Effector memory CD8-positive, alpha-beta T cell (primary cell): ENCODE data around the gene APEX1.

ENCODE experiments used
- ATAC-seq: fragments of 150-1000 bp; cut with Tn5 transposase; replicated peaks from 2 replicates; pipeline ENCODE4 v1.10.0; 2021; ENCODE audit warnings: mild to moderate bottlenecking, moderate library complexity
- DNase-seq, 3 experiments: peaks; one replicate each; pipeline ENCODE4 v3.0.0; 2021
- H3K27ac Mint-ChIP-seq, 2 donors: one replicate each; pipeline ENCODE4 v1.8.0; 2022; ENCODE audit warnings: mild to moderate bottlenecking in 2 of 2, mixed read lengths in 2 of 2, moderate library complexity in 2 of 2
- H3K27me3 Mint-ChIP-seq, 2 donors: one replicate each; pipeline ENCODE4 v1.8.0; 2022; ENCODE audit warnings: mixed read lengths in 2 of 2
- H3K36me3 Mint-ChIP-seq: one replicate; pipeline ENCODE4 v1.8.0; 2022; ENCODE audit warnings: mild to moderate bottlenecking, moderate library complexity, mixed read lengths; ENCODE audit not compliant: insufficient read depth
- H3K4me1 Mint-ChIP-seq, 2 donors: one replicate each; pipeline ENCODE4 v1.8.0; 2022; ENCODE audit warnings: low read depth in 2 of 2, mixed read lengths in 2 of 2
- H3K4me3 Mint-ChIP-seq, 2 donors: one replicate each; pipeline ENCODE4 v1.8.0; 2022; ENCODE audit warnings: mild to moderate bottlenecking in 2 of 2, mixed read lengths in 2 of 2, moderate library complexity in 2 of 2
- H3K9me3 Mint-ChIP-seq, 2 donors: one replicate each; pipeline ENCODE4 v1.8.0; 2022; ENCODE audit warnings: mixed read lengths in 2 of 2
- total RNA-seq, 9 experiments: gene quantifications; one replicate each; lab custom pipeline; 2026; lab: John Stamatoyannopoulos, UW

APEX1 gene
- 47.5 to 180 (median 77.5) reads per million in 9 experiments for total RNA-seq

- H3K36me3 Mint-ChIP-seq = peaks cover 46% of the 10 kb centered on the region
- ATAC-seq (peak; percentile 81), DNase-seq (peak; percentile 96 to 98 (median 97))
- H3K4me1 Mint-ChIP-seq = peaks cover 10 to 14% of the 10 kb centered on the region in 2 donors
- no peak within 1 kb of the TSS for H3K27ac Mint-ChIP-seq
- no peak within 1 kb of the TSS for H3K4me3 Mint-ChIP-seq
- H3K9me3 Mint-ChIP-seq = no peaks in the 10 kb centered on the region
- no peaks in the 10 kb centered on the region for H3K27me3 Mint-ChIP-seq
These were observed at the start of gene APEX1, which contains the start of gene OSGEP for GRCh38 chr14:20454516-20455354. TSS of gene APEX1 (plus strand) at chr14:20455226. CDS start at chr14:20455646, 420 bp downstream. TSS of gene OSGEP (minus strand) at chr14:20454812. CDS start at chr14:20454683, 129 bp downstream.

GRCh38 chr14:20409226-20409625, 45.8 kb upstream of the APEX1 start:
- ATAC-seq (no peak), DNase-seq (no peak)
- Mint-ChIP-seq H3K36me3 (peaks cover 35% of the 10 kb centered on the region), H3K9me3 (no peaks in the 10 kb centered on the region), H3K27ac (peak overlapping the region; percentile 2 to 47), H3K27me3 (no peaks in the 10 kb centered on the region), H3K4me3 (no peak overlapping the region), H3K4me1 (peaks cover 35 to 54% of the 10 kb centered on the region in 2 donors)

GRCh38 chr14:20412411-20412810, 42.6 kb upstream of the APEX1 start:
- Mint-ChIP-seq H3K27me3 (no peaks in the 10 kb centered on the region), H3K9me3 (no peaks in the 10 kb centered on the region), H3K4me3 (peak overlapping the region; percentile 88 to 94), H3K36me3 (peaks cover 7% of the 10 kb centered on the region), H3K27ac (peak overlapping the region; percentile 94 to 98), H3K4me1 (peaks cover 28 to 50% of the 10 kb centered on the region in 2 donors)
- DNase-seq (no peak), ATAC-seq (peak; percentile 58)

GRCh38 chr14:20412876-20413743, 41.9 kb upstream of the APEX1 start, which contains the start of gene TEP1:
TSS of gene TEP1 (minus strand) at chr14:20413501. CDS start at chr14:20408439, 5,062 bp downstream.
- peak within 1 kb of the TSS; percentile 88 to 94 for H3K4me3 Mint-ChIP-seq
- DNase-seq (peak; percentile 56 to 67 (median 59)), ATAC-seq (peak; percentile 71)
- no peaks in the 10 kb centered on the region for H3K9me3 Mint-ChIP-seq
- peaks cover 24 to 45% of the 10 kb centered on the region in 2 donors for H3K4me1 Mint-ChIP-seq
- H3K36me3 Mint-ChIP-seq = peaks cover 5% of the 10 kb centered on the region
- no peaks in the 10 kb centered on the region for H3K27me3 Mint-ChIP-seq
- H3K27ac Mint-ChIP-seq = peak within 1 kb of the TSS; percentile 94 to 98

GRCh38 chr14:20413744-20414082, 41.3 kb upstream of the APEX1 start:
- Mint-ChIP-seq H3K36me3 (peaks cover 5% of the 10 kb centered on the region), H3K27me3 (no peaks in the 10 kb centered on the region), H3K4me3 (peak overlapping the region; percentile 88 to 94), H3K4me1 (peaks cover 24 to 42% of the 10 kb centered on the region in 2 donors), H3K27ac (peak overlapping the region; percentile 94 to 98), H3K9me3 (no peaks in the 10 kb centered on the region)
- DNase-seq = peak; percentile 8 to 19 (median 12)
- ATAC-seq = peak; percentile 14

- Mint-ChIP-seq H3K9me3 (no peaks in the 10 kb centered on the region), H3K27ac (peak overlapping the region in 1 of 2 donors; percentile 15), H3K4me3 (no peak overlapping the region), H3K36me3 (peaks cover 5% of the 10 kb centered on the region), H3K27me3 (no peaks in the 10 kb centered on the region), H3K4me1 (peaks cover 18 to 31% of the 10 kb centered on the region in 2 donors)
- peak; percentile 32 to 52 (median 36) for DNase-seq
- ATAC-seq = peak; percentile 18
These were observed 39.2 kb upstream of the APEX1 start for GRCh38 chr14:20415782-20416206.

GRCh38 chr14:20416223-20416622, 38.8 kb upstream of the APEX1 start:
- ATAC-seq = no peak

GRCh38 chr14:20417250-20418186, 37.5 kb upstream of the APEX1 start:
- Mint-ChIP-seq H3K4me3 (no peak overlapping the region), H3K4me1 (peaks cover 11 to 18% of the 10 kb centered on the region in 2 donors), H3K27ac (no peak overlapping the region), H3K9me3 (no peaks in the 10 kb centered on the region), H3K36me3 (peaks cover 5% of the 10 kb centered on the region), H3K27me3 (no peaks in the 10 kb centered on the region)
- ATAC-seq (no peak), DNase-seq (no peak)

More at GRCh38 chr14:20416223-20416622, 38.8 kb upstream of the APEX1 start:
- Mint-ChIP-seq H3K9me3 (no peaks in the 10 kb centered on the region), H3K27ac (peak overlapping the region in 1 of 2 donors; percentile 15), H3K36me3 (peaks cover 5% of the 10 kb centered on the region), H3K4me1 (peaks cover 13 to 27% of the 10 kb centered on the region in 2 donors), H3K27me3 (no peaks in the 10 kb centered on the region), H3K4me3 (no peak overlapping the region)
- DNase-seq = no peak

- peaks cover 3% of the 10 kb centered on the region for H3K36me3 Mint-ChIP-seq
- peaks cover 6 to 13% of the 10 kb centered on the region in 2 donors for H3K4me1 Mint-ChIP-seq
- H3K9me3 Mint-ChIP-seq = no peaks in the 10 kb centered on the region
- H3K27ac Mint-ChIP-seq = no peak overlapping the region
- no peaks in the 10 kb centered on the region for H3K27me3 Mint-ChIP-seq
- no peak for DNase-seq
- no peak overlapping the region for H3K4me3 Mint-ChIP-seq
- ATAC-seq = no peak
These were observed 36.5 kb upstream of the APEX1 start for GRCh38 chr14:20418501-20418909.

GRCh38 chr14:20419419-20419818, 35.6 kb upstream of the APEX1 start:
- Mint-ChIP-seq H3K36me3 (no peaks in the 10 kb centered on the region), H3K9me3 (no peaks in the 10 kb centered on the region), H3K4me1 (peaks cover 2 to 5% of the 10 kb centered on the region in 2 donors), H3K27ac (no peak overlapping the region), H3K27me3 (no peaks in the 10 kb centered on the region), H3K4me3 (no peak overlapping the region)
- ATAC-seq (no peak), DNase-seq (no peak)

GRCh38 chr14:20421267-20421666, 33.8 kb upstream of the APEX1 start:
- no peaks in the 10 kb centered on the region for H3K36me3 Mint-ChIP-seq
- no peaks in the 10 kb centered on the region for H3K9me3 Mint-ChIP-seq
- no peaks in the 10 kb centered on the region for H3K4me1 Mint-ChIP-seq
- H3K27ac Mint-ChIP-seq = no peak overlapping the region
- ATAC-seq (no peak), DNase-seq (no peak)
- H3K27me3 Mint-ChIP-seq = no peaks in the 10 kb centered on the region
- no peak overlapping the region for H3K4me3 Mint-ChIP-seq

- Mint-ChIP-seq H3K27ac (no peak overlapping the region), H3K4me3 (no peak overlapping the region), H3K4me1 (peaks cover 6 to 8% of the 10 kb centered on the region in 2 donors)
These were observed 32.1 kb upstream of the APEX1 start for GRCh38 chr14:20422886-20423285.

More at GRCh38 chr14:20422886-20423285, 32.1 kb upstream of the APEX1 start:
- Mint-ChIP-seq H3K9me3 (no peaks in the 10 kb centered on the region), H3K27me3 (no peaks in the 10 kb centered on the region), H3K36me3 (no peaks in the 10 kb centered on the region)
- no peak for ATAC-seq
- no peak for DNase-seq
